ENCODE measurements around the gene ZNF548.

- TF ChIP-seq CTCF (IDR thresholded peaks at IDR 0.05) (no peak), POLR2A (IDR thresholded peaks at IDR 0.05) (no peak)
Observed at GRCh38 chr19:57357406-57357805, 32.2 kb upstream of the ZNF548 start.

Measured in heart left ventricle (tissue), 13 donors.